Activated CD4-positive, alpha-beta T cell treated with anti-CD3 and anti-CD28 coated beads, Interleukin-2, amount 10 ng/mL, durations not matched to agents 7 days and 5 days (primary cell): Measurements from ENCODE around the gene ATF5. TPM values are rescaled to one million over a fixed set of nuclear protein-coding genes. Genes with fewer than 3 reads are reported as not detected.

Experiments
- CTCF ChIA-PET: fragments of 350-600 bp; sonication (Branson Sonifier 250); formaldehyde crosslinking; loops from one replicate; lab custom pipeline; 2021; ENCODE audit warnings: antibody characterized with exemption; lab: Charles Lee
- POLR2A ChIA-PET: fragments of 350-600 bp; sonication (Branson Sonifier 250); formaldehyde crosslinking; loops from one replicate; lab custom pipeline; 2021; ENCODE audit warnings: antibody characterized with exemption; lab: Charles Lee
- DNase-seq: peaks from one replicate; pipeline ENCODE4 v3.0.0-alpha.2; 2020
- H3K27ac Mint-ChIP-seq: one replicate; pipeline ENCODE4 v1.8.0; 2021; ENCODE audit warnings: mild to moderate bottlenecking, moderate library complexity, mixed read lengths
- H3K27me3 Mint-ChIP-seq: one replicate; pipeline ENCODE4 v1.8.0; 2021; ENCODE audit warnings: mixed read lengths
- H3K36me3 Mint-ChIP-seq: one replicate; pipeline ENCODE4 v1.8.0; 2021; ENCODE audit warnings: low read depth, mixed read lengths
- H3K4me1 Mint-ChIP-seq: one replicate; pipeline ENCODE4 v1.8.0; 2021; ENCODE audit warnings: mixed read lengths
- H3K4me3 Mint-ChIP-seq: one replicate; pipeline ENCODE4 v1.8.0; 2021; ENCODE audit warnings: mild to moderate bottlenecking, moderate library complexity, mixed read lengths
- H3K9me3 Mint-ChIP-seq: one replicate; pipeline ENCODE4 v1.8.0; 2021; ENCODE audit warnings: mixed read lengths
- microRNA-seq: library from miRNA; unstranded; fragments of <30 nt; microRNA quantifications from one replicate; pipeline ENCODE4 v1.2.0, GENCODE V29; 2021; ENCODE audit warnings: borderline microRNAs expressed, borderline replicate concordance
- total RNA-seq, 2 experiments: library from RNA; stranded (reverse); gene quantifications; one replicate each; pipeline ENCODE4 v1.2.3, GENCODE V29; 2021

Gene ATF5
- total RNA-seq, 2 experiments from 2014 or later = 10.5 to 12.1 TPM

GRCh38 chr19:49981603-49982593 lies 52.9 kb downstream of the ATF5 start:
- DNase-seq = no peak
- ChIA-PET CTCF (no interaction called here), POLR2A (no interaction called here)
- peaks cover 14% of the 10 kb centered on the region for H3K36me3 Mint-ChIP-seq
- H3K9me3 Mint-ChIP-seq = no peaks in the 10 kb centered on the region
- H3K4me1 Mint-ChIP-seq = no peaks in the 10 kb centered on the region
- no peaks in the 10 kb centered on the region for H3K27me3 Mint-ChIP-seq
- no peak overlapping the region for H3K4me3 Mint-ChIP-seq
- no peak overlapping the region for H3K27ac Mint-ChIP-seq

Small RNAs within 50 kb of the gene (microRNA-seq; reads per million reads assigned to microRNA genes)
- gene MIR4750 = not detected

Other genes with a start within 250 kb of the ATF5 start
- gene ADM5, start 239.6 kb upstream of the ATF5 start, total RNA-seq = 1 to 10 TPM; 3.7 to 4.9 TPM
- 1 to 10 TPM in 1 of 2 experiments, under 1 TPM in 1; 0.79 to 1.3 TPM for gene CPT1C, start 238.1 kb upstream of the ATF5 start, total RNA-seq
- 1 to 10 TPM; 4.5 to 5.4 TPM for gene TSKS, start 165.9 kb upstream of the ATF5 start, total RNA-seq
- gene AP2A1, start 162.2 kb upstream of the ATF5 start, total RNA-seq = 10 to 100 TPM; 77.2 to 87.9 TPM
- gene FUZ, start 115.9 kb upstream of the ATF5 start, total RNA-seq = 10 to 100 TPM; 13.3 to 13.9 TPM
- 10 to 100 TPM; 57.9 to 62.7 TPM for gene MED25, start 110.9 kb upstream of the ATF5 start, total RNA-seq
- gene PTOV1, start 78.0 kb upstream of the ATF5 start, total RNA-seq = 10 to 100 TPM; 60.7 to 76.8 TPM
- 100 to 1,000 TPM; 105 to 131 TPM for gene PNKP, start 61.6 kb upstream of the ATF5 start, total RNA-seq
- 10 to 100 TPM; 17.5 to 18.9 TPM for gene AKT1S1, start 51.9 kb upstream of the ATF5 start, total RNA-seq
- 10 to 100 TPM; 33.2 to 33.8 TPM for gene TBC1D17, start 51.5 kb upstream of the ATF5 start, total RNA-seq
- gene IL4I1, start 32.3 kb upstream of the ATF5 start, total RNA-seq = 1 to 10 TPM; 3.7 to 4.2 TPM
- gene NUP62, start 299 bp downstream of the ATF5 start, total RNA-seq = 100 to 1,000 TPM; 111 to 127 TPM
- not detected for gene SIGLEC11, start 32.0 kb downstream of the ATF5 start, total RNA-seq
- gene VRK3, start 96.2 kb downstream of the ATF5 start, total RNA-seq = 10 to 100 TPM; 75.4 to 86.9 TPM
- gene ZNF473, start 96.8 kb downstream of the ATF5 start, total RNA-seq = 10 to 100 TPM; 10.0 to 10.6 TPM
- gene IZUMO2, start 234.1 kb downstream of the ATF5 start, total RNA-seq = not detected